Mesothelial cell of epicardium (in vitro differentiated cells): ENCODE data around the gene FRYL. TPM values are rescaled to one million over a fixed set of nuclear protein-coding genes. Genes with fewer than 3 reads are reported as not detected.
"Not testable (repeated sequence)": the region's sequence is repeated elsewhere in the genome, so short reads cannot be mapped to it uniquely, and the experiment has no call there.

Experiments
- DNase-seq, 2 experiments: peaks; one replicate each; pipeline ENCODE4 v3.0.0; 2021; ENCODE audit warnings: low spot score in 2 of 2; ENCODE audit not compliant: unreplicated experiment in 2 of 2
- H3K27ac Mint-ChIP-seq: 2 replicates; pipeline ENCODE4 v1.8.0; 2021; ENCODE audit warnings: mixed read lengths
- H3K27me3 Mint-ChIP-seq: 2 replicates; pipeline ENCODE4 v1.8.0; 2021; ENCODE audit warnings: low read depth, mixed read lengths
- H3K36me3 Mint-ChIP-seq: 2 replicates; pipeline ENCODE4 v1.8.0; 2021; ENCODE audit warnings: mixed read lengths
- H3K4me1 Mint-ChIP-seq: 2 replicates; pipeline ENCODE4 v1.8.0; 2021; ENCODE audit warnings: mixed read lengths
- H3K4me3 Mint-ChIP-seq: 2 replicates; pipeline ENCODE4 v1.8.0; 2021; ENCODE audit warnings: mild to moderate bottlenecking, moderate library complexity, mixed read lengths
- H3K9me3 Mint-ChIP-seq: 2 replicates; pipeline ENCODE4 v1.8.0; 2021; ENCODE audit warnings: mixed read lengths
- CTCF ChIP-seq: fragments of 200-600 bp; sonication (generic); IDR thresholded peaks from one replicate; pipeline ENCODE4 v1.5.0; 2021; ENCODE audit warnings: antibody characterized with exemption; ENCODE audit not compliant: unreplicated experiment
- total RNA-seq: library from RNA; stranded (reverse); gene quantifications from 3 replicates; pipeline ENCODE4 v1.2.1, GENCODE V29; 2021

FRYL gene
- total RNA-seq, 1 donor from 2014 or later: 57.0 TPM

GRCh38 chr4:48748949-48749596 lies 31.0 kb downstream of the FRYL start:
- DNase-seq: no peak
- Mint-ChIP-seq H3K4me1 (peaks cover 35% of the 10 kb centered on the region), H3K27ac (no peak overlapping the region), H3K4me3 (no peak overlapping the region), H3K9me3 (peaks cover 9% of the 10 kb centered on the region), H3K36me3 (peaks cover 4% of the 10 kb centered on the region), H3K27me3 (no peaks in the 10 kb centered on the region)
- no peak for TF ChIP-seq CTCF

- Mint-ChIP-seq H3K9me3 (peaks cover 12% of the 10 kb centered on the region), H3K36me3 (peaks cover 2% of the 10 kb centered on the region), H3K4me1 (peaks cover 23% of the 10 kb centered on the region), H3K27me3 (no peaks in the 10 kb centered on the region), H3K27ac (peak overlapping the region; percentile 67), H3K4me3 (no peak overlapping the region)
- TF ChIP-seq CTCF: no peak
- DNase-seq: no peak
These were observed 33.3 kb downstream of the FRYL start for GRCh38 chr4:48746608-48747362.

- DNase-seq, H3K27me3 Mint-ChIP-seq, H3K36me3 Mint-ChIP-seq, H3K27ac Mint-ChIP-seq, H3K4me3 Mint-ChIP-seq: not testable (repeated sequence)
- Mint-ChIP-seq H3K9me3 (peaks cover 12% of the 10 kb centered on the region), H3K4me1 (peaks cover 15% of the 10 kb centered on the region)
These were observed 34.9 kb downstream of the FRYL start for GRCh38 chr4:48745223-48745622.

- Mint-ChIP-seq H3K9me3 (peaks cover 17% of the 10 kb centered on the region), H3K27me3 (no peaks in the 10 kb centered on the region), H3K36me3 (peaks cover 6% of the 10 kb centered on the region), H3K4me1 (peaks cover 5% of the 10 kb centered on the region), H3K4me3 (no peak overlapping the region), H3K27ac (no peak overlapping the region)
- DNase-seq: no peak
- TF ChIP-seq CTCF: no peak
These were observed 37.7 kb downstream of the FRYL start for GRCh38 chr4:48742412-48742811.

- no peak for TF ChIP-seq CTCF
- H3K36me3 Mint-ChIP-seq: peaks cover 7% of the 10 kb centered on the region
- H3K4me3 Mint-ChIP-seq: no peak overlapping the region
- H3K27ac Mint-ChIP-seq: no peak overlapping the region
- H3K4me1 Mint-ChIP-seq: no peaks in the 10 kb centered on the region
- no peak for DNase-seq
- peaks cover 18% of the 10 kb centered on the region for H3K9me3 Mint-ChIP-seq
- H3K27me3 Mint-ChIP-seq: no peaks in the 10 kb centered on the region
These were observed 40.5 kb downstream of the FRYL start for GRCh38 chr4:48739560-48740019.

GRCh38 chr4:48738856-48739255 lies 41.2 kb downstream of the FRYL start:
- Mint-ChIP-seq H3K4me3 (no peak overlapping the region), H3K36me3 (peaks cover 10% of the 10 kb centered on the region), H3K4me1 (peaks cover 2% of the 10 kb centered on the region), H3K27me3 (no peaks in the 10 kb centered on the region), H3K9me3 (peaks cover 19% of the 10 kb centered on the region), H3K27ac (no peak overlapping the region)
- TF ChIP-seq CTCF: no peak
- DNase-seq: no peak

- H3K9me3 Mint-ChIP-seq: peaks cover 36% of the 10 kb centered on the region
- H3K36me3 Mint-ChIP-seq: peaks cover 36% of the 10 kb centered on the region
- not testable (repeated sequence) for H3K27ac Mint-ChIP-seq, DNase-seq, H3K4me3 Mint-ChIP-seq, H3K27me3 Mint-ChIP-seq
- peaks cover 12% of the 10 kb centered on the region for H3K4me1 Mint-ChIP-seq
These were observed 51.1 kb downstream of the FRYL start for GRCh38 chr4:48728906-48729496.
